ENCODE results near the gene SLC9A7.

Gene SLC9A7

GRCh38 chrX:46686003-46686645 lies 72.8 kb downstream of the SLC9A7 start:
- no peak for DNase-seq (ENCODE audit: insufficient read length, low spot score)
- TF ChIP-seq POU2F2 (IDR thresholded peaks at IDR 0.05; ENCODE audit: low read depth, low read length), result no peak
- no peak for TF ChIP-seq SPI1 (IDR thresholded peaks at IDR 0.05; ENCODE audit: low read depth, low read length)
- peak; percentile 81 for FAIRE-seq

- TF ChIP-seq SPI1 (IDR thresholded peaks at IDR 0.05; ENCODE audit: low read depth, low read length), result no peak
- no peak for FAIRE-seq
- no peak for DNase-seq (ENCODE audit: insufficient read length, low spot score)
These were observed 75.9 kb downstream of the SLC9A7 start for GRCh38 chrX:46683048-46683447.

GRCh38 chrX:46681849-46682248 lies 77.1 kb downstream of the SLC9A7 start:
- no peak for FAIRE-seq
- TF ChIP-seq TAF1 (IDR thresholded peaks at IDR 0.05; ENCODE audit: low read depth, low read length) (no peak), POU2F2 (IDR thresholded peaks at IDR 0.05; ENCODE audit: low read depth, low read length) (no peak), POLR2A (IDR thresholded peaks at IDR 0.05; ENCODE audit: low read depth, low read length) (no peak), SPI1 (IDR thresholded peaks at IDR 0.05; ENCODE audit: low read depth, low read length) (no peak)

GRCh38 chrX:46678232-46678631 lies 80.7 kb downstream of the SLC9A7 start:
- DNase-seq (ENCODE audit: insufficient read length, low spot score) (no peak), FAIRE-seq (no peak)
- TF ChIP-seq TAF1 (IDR thresholded peaks at IDR 0.05; ENCODE audit: low read depth, low read length) (no peak), POLR2A (IDR thresholded peaks at IDR 0.05; ENCODE audit: low read depth, low read length) (no peak), PAX5 (IDR thresholded peaks at IDR 0.05; ENCODE audit: insufficient read depth, low read length, severe bottlenecking) (no peak), POLR2AphosphoS5 (IDR thresholded peaks at IDR 0.05; ENCODE audit: low read depth, low read length) (no peak), POU2F2 (IDR thresholded peaks at IDR 0.05; ENCODE audit: low read depth, low read length) (no peak), SPI1 (IDR thresholded peaks at IDR 0.05; ENCODE audit: low read depth, low read length) (no peak)

More at GRCh38 chrX:46681849-46682248, 77.1 kb downstream of the SLC9A7 start:
- DNase-seq (ENCODE audit: insufficient read length, low spot score), result no peak

GRCh38 chrX:46676399-46677356 lies 82.2 kb downstream of the SLC9A7 start:
- FAIRE-seq, result no peak

GRCh38 chrX:46673620-46674359 lies 85.1 kb downstream of the SLC9A7 start:
- TF ChIP-seq SPI1 (IDR thresholded peaks at IDR 0.05; ENCODE audit: low read depth, low read length), result no peak
- no peak for FAIRE-seq
- DNase-seq (ENCODE audit: insufficient read length, low spot score), result no peak

More at GRCh38 chrX:46676399-46677356, 82.2 kb downstream of the SLC9A7 start:
- TF ChIP-seq TAF1 (IDR thresholded peaks at IDR 0.05; ENCODE audit: low read depth, low read length) (no peak), PAX5 (IDR thresholded peaks at IDR 0.05; ENCODE audit: insufficient read depth, low read length, severe bottlenecking) (no peak), SPI1 (IDR thresholded peaks at IDR 0.05; ENCODE audit: low read depth, low read length) (peak; percentile 84), POLR2A (IDR thresholded peaks at IDR 0.05; ENCODE audit: low read depth, low read length) (no peak)
- no peak for DNase-seq (ENCODE audit: insufficient read length, low spot score)

- FAIRE-seq (peak; percentile 58), DNase-seq (ENCODE audit: insufficient read length, low spot score) (no peak)
- TF ChIP-seq TAF1 (IDR thresholded peaks at IDR 0.05; ENCODE audit: low read depth, low read length) (no peak), SPI1 (IDR thresholded peaks at IDR 0.05; ENCODE audit: low read depth, low read length) (no peak), POU2F2 (IDR thresholded peaks at IDR 0.05; ENCODE audit: low read depth, low read length) (no peak), PAX5 (IDR thresholded peaks at IDR 0.05; ENCODE audit: insufficient read depth, low read length, severe bottlenecking) (no peak), POLR2AphosphoS5 (IDR thresholded peaks at IDR 0.05; ENCODE audit: low read depth, low read length) (no peak), POLR2A (IDR thresholded peaks at IDR 0.05; ENCODE audit: low read depth, low read length) (no peak)
These were observed 88.6 kb downstream of the SLC9A7 start for GRCh38 chrX:46670316-46670715.

GRCh38 chrX:46666831-46667230 lies 92.1 kb downstream of the SLC9A7 start:
- TF ChIP-seq POLR2A (IDR thresholded peaks at IDR 0.05; ENCODE audit: low read depth, low read length) (no peak), POLR2AphosphoS5 (IDR thresholded peaks at IDR 0.05; ENCODE audit: low read depth, low read length) (no peak), PAX5 (IDR thresholded peaks at IDR 0.05; ENCODE audit: insufficient read depth, low read length, severe bottlenecking) (no peak), SPI1 (IDR thresholded peaks at IDR 0.05; ENCODE audit: low read depth, low read length) (no peak)
- no peak for DNase-seq (ENCODE audit: insufficient read length, low spot score)
- no peak for FAIRE-seq

- no peak for TF ChIP-seq POLR2A (IDR thresholded peaks at IDR 0.05; ENCODE audit: low read depth, low read length)
- no peak for TF ChIP-seq TAF1 (IDR thresholded peaks at IDR 0.05; ENCODE audit: low read depth, low read length)
- no peak for TF ChIP-seq PAX5 (IDR thresholded peaks at IDR 0.05; ENCODE audit: insufficient read depth, low read length, severe bottlenecking)
- no peak for TF ChIP-seq SPI1 (IDR thresholded peaks at IDR 0.05; ENCODE audit: low read depth, low read length)
- no peak for TF ChIP-seq POU2F2 (IDR thresholded peaks at IDR 0.05; ENCODE audit: low read depth, low read length)
- TF ChIP-seq POLR2AphosphoS5 (IDR thresholded peaks at IDR 0.05; ENCODE audit: low read depth, low read length), result no peak
- peak; percentile 76 for FAIRE-seq
- DNase-seq (ENCODE audit: insufficient read length, low spot score), result no peak
These were observed 93.4 kb downstream of the SLC9A7 start for GRCh38 chrX:46665232-46666152.

All from GM12891 (cell line).